ENCODE measurements around the gene FOXP1. TPM values are rescaled to one million over a fixed set of nuclear protein-coding genes. Genes with fewer than 3 reads are reported as not detected.

FOXP1 gene
- total and polyA plus RNA-seq, 2 of the 8 experiments (the other 6 are each of a cell fraction or from before 2014, with no cell fraction given): 13.9 to 25.4 TPM

- TF ChIP-seq, protein P1, sequence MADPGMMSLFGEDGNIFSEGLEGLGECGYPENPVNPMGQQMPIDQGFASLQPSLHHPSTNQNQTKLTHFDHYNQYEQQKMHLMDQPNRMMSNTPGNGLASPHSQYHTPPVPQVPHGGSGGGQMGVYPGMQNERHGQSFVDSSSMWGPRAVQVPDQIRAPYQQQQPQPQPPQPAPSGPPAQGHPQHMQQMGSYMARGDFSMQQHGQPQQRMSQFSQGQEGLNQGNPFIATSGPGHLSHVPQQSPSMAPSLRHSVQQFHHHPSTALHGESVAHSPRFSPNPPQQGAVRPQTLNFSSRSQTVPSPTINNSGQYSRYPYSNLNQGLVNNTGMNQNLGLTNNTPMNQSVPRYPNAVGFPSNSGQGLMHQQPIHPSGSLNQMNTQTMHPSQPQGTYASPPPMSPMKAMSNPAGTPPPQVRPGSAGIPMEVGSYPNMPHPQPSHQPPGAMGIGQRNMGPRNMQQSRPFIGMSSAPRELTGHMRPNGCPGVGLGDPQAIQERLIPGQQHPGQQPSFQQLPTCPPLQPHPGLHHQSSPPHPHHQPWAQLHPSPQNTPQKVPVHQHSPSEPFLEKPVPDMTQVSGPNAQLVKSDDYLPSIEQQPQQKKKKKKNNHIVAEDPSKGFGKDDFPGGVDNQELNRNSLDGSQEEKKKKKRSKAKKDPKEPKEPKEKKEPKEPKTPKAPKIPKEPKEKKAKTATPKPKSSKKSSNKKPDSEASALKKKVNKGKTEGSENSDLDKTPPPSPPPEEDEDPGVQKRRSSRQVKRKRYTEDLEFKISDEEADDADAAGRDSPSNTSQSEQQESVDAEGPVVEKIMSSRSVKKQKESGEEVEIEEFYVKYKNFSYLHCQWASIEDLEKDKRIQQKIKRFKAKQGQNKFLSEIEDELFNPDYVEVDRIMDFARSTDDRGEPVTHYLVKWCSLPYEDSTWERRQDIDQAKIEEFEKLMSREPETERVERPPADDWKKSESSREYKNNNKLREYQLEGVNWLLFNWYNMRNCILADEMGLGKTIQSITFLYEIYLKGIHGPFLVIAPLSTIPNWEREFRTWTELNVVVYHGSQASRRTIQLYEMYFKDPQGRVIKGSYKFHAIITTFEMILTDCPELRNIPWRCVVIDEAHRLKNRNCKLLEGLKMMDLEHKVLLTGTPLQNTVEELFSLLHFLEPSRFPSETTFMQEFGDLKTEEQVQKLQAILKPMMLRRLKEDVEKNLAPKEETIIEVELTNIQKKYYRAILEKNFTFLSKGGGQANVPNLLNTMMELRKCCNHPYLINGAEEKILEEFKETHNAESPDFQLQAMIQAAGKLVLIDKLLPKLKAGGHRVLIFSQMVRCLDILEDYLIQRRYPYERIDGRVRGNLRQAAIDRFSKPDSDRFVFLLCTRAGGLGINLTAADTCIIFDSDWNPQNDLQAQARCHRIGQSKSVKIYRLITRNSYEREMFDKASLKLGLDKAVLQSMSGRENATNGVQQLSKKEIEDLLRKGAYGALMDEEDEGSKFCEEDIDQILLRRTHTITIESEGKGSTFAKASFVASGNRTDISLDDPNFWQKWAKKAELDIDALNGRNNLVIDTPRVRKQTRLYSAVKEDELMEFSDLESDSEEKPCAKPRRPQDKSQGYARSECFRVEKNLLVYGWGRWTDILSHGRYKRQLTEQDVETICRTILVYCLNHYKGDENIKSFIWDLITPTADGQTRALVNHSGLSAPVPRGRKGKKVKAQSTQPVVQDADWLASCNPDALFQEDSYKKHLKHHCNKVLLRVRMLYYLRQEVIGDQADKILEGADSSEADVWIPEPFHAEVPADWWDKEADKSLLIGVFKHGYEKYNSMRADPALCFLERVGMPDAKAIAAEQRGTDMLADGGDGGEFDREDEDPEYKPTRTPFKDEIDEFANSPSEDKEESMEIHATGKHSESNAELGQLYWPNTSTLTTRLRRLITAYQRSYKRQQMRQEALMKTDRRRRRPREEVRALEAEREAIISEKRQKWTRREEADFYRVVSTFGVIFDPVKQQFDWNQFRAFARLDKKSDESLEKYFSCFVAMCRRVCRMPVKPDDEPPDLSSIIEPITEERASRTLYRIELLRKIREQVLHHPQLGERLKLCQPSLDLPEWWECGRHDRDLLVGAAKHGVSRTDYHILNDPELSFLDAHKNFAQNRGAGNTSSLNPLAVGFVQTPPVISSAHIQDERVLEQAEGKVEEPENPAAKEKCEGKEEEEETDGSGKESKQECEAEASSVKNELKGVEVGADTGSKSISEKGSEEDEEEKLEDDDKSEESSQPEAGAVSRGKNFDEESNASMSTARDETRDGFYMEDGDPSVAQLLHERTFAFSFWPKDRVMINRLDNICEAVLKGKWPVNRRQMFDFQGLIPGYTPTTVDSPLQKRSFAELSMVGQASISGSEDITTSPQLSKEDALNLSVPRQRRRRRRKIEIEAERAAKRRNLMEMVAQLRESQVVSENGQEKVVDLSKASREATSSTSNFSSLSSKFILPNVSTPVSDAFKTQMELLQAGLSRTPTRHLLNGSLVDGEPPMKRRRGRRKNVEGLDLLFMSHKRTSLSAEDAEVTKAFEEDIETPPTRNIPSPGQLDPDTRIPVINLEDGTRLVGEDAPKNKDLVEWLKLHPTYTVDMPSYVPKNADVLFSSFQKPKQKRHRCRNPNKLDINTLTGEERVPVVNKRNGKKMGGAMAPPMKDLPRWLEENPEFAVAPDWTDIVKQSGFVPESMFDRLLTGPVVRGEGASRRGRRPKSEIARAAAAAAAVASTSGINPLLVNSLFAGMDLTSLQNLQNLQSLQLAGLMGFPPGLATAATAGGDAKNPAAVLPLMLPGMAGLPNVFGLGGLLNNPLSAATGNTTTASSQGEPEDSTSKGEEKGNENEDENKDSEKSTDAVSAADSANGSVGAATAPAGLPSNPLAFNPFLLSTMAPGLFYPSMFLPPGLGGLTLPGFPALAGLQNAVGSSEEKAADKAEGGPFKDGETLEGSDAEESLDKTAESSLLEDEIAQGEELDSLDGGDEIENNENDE (IDR thresholded peaks at IDR 0.05; ENCODE audit: insufficient replicate concordance, low read length): no peak
- TF ChIP-seq NANOG (IDR thresholded peaks at IDR 0.05; ENCODE audit: insufficient read depth, low read depth, low read length, poor library complexity, severe bottlenecking) (no peak), KDM4A (IDR thresholded peaks at IDR 0.05; ENCODE audit: low read depth, low read length, severe bottlenecking) (no peak), CBX5 (IDR thresholded peaks at IDR 0.05; ENCODE audit: low read depth, low read length) (no peak), CEBPB (IDR thresholded peaks at IDR 0.05; ENCODE audit: low read depth, low read length) (no peak), BCL11A (IDR thresholded peaks at IDR 0.05; ENCODE audit: low read depth in 2 of 2, low read length in 2 of 2) (no peak), GABPA (IDR thresholded peaks at IDR 0.05; ENCODE audit: borderline replicate concordance, insufficient read depth, low read length) (no peak), MAFK (IDR thresholded peaks at IDR 0.05; ENCODE audit: low read depth, low read length) (no peak), PHF8 (conservative IDR thresholded peaks at IDR 0.05; ENCODE audit: low read depth, low read length) (no peak), JUN (IDR thresholded peaks at IDR 0.05; ENCODE audit: low read depth, low read length) (no peak)
- TF ChIP-seq, protein P2, sequence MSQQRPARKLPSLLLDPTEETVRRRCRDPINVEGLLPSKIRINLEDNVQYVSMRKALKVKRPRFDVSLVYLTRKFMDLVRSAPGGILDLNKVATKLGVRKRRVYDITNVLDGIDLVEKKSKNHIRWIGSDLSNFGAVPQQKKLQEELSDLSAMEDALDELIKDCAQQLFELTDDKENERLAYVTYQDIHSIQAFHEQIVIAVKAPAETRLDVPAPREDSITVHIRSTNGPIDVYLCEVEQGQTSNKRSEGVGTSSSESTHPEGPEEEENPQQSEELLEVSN (IDR thresholded peaks at IDR 0.05): no peak
Measured at GRCh38 chr3:71318458-71318827, 265.1 kb downstream of the FOXP1 start (continued).

All from H1 (cell line).